Stimulated activated CD4-positive, alpha-beta T cell treated with anti-CD3 and anti-CD28 coated beads, TNF-alpha, amount 100 ng/mL, for 1 hour (primary cell): ENCODE measurements around the gene CPA1.
"Not testable (repeated sequence)": the region's sequence is repeated elsewhere in the genome, so short reads cannot be mapped to it uniquely, and the experiment has no call there.

ENCODE experiments used
- DNase-seq, 3 donors: peaks; one replicate each; pipeline ENCODE4 v3.0.0-alpha.2; 2020; ENCODE audit warnings: low read depth in 3 of 3, low spot score in 1 of 3

The CPA1 gene

GRCh38 chr7:130371046-130371445 is 9.2 kb upstream of the CPA1 start:
- DNase-seq, result no peak

- no peak for DNase-seq
Observed at GRCh38 chr7:130372402-130373165, 7.7 kb upstream of the CPA1 start.

GRCh38 chr7:130374507-130374906 is 5.8 kb upstream of the CPA1 start:
- no peak for DNase-seq

GRCh38 chr7:130376461-130376860 is 3.8 kb upstream of the CPA1 start:
- not testable (repeated sequence) for DNase-seq

- no peak for DNase-seq
Observed at GRCh38 chr7:130377178-130377577, 3.1 kb upstream of the CPA1 start.

GRCh38 chr7:130379019-130379418 is 1.3 kb upstream of the CPA1 start:
- no peak for DNase-seq

GRCh38 chr7:130379532-130379920 is 768 bp upstream of the CPA1 start:
- DNase-seq, result no peak

GRCh38 chr7:130380861-130381455 is 664 bp downstream of the CPA1 start:
- no peak for DNase-seq

GRCh38 chr7:130381468-130382312 is 1.4 kb downstream of the CPA1 start:
- no peak for DNase-seq

- no peak for DNase-seq
Observed at GRCh38 chr7:130383187-130383980, 3.1 kb downstream of the CPA1 start.

GRCh38 chr7:130384371-130384801 is 4.1 kb downstream of the CPA1 start:
- no peak for DNase-seq

- DNase-seq, result no peak
Observed at GRCh38 chr7:130384841-130385599, 4.7 kb downstream of the CPA1 start.

- DNase-seq, result no peak
Observed at GRCh38 chr7:130385600-130386066, 5.3 kb downstream of the CPA1 start.

GRCh38 chr7:130386876-130387275 is 6.6 kb downstream of the CPA1 start:
- DNase-seq, result no peak

GRCh38 chr7:130387306-130387627 is 7.0 kb downstream of the CPA1 start:
- DNase-seq, result no peak

- no peak for DNase-seq
Observed at GRCh38 chr7:130387628-130388403, 7.5 kb downstream of the CPA1 start.

GRCh38 chr7:130388671-130389070 is 8.4 kb downstream of the CPA1 start:
- DNase-seq, result no peak

- no peak for DNase-seq
Observed at GRCh38 chr7:130390486-130390885, 10.2 kb downstream of the CPA1 start.

GRCh38 chr7:130393101-130393561 is 12.8 kb downstream of the CPA1 start:
- DNase-seq, result no peak
